Fibroblast of skin of left biceps (primary cell): ENCODE data around the gene ANKRD40.

Experiments
- DNase-seq, 2 experiments: peaks; one replicate each; pipeline ENCODE4 v3.0.0-alpha.2; 2013; ENCODE audit warnings: low read depth in 2 of 2

The ANKRD40 gene

GRCh38 chr17:50647187-50647586 is 60.5 kb downstream of the ANKRD40 start:
- DNase-seq: no peak

DNA sequence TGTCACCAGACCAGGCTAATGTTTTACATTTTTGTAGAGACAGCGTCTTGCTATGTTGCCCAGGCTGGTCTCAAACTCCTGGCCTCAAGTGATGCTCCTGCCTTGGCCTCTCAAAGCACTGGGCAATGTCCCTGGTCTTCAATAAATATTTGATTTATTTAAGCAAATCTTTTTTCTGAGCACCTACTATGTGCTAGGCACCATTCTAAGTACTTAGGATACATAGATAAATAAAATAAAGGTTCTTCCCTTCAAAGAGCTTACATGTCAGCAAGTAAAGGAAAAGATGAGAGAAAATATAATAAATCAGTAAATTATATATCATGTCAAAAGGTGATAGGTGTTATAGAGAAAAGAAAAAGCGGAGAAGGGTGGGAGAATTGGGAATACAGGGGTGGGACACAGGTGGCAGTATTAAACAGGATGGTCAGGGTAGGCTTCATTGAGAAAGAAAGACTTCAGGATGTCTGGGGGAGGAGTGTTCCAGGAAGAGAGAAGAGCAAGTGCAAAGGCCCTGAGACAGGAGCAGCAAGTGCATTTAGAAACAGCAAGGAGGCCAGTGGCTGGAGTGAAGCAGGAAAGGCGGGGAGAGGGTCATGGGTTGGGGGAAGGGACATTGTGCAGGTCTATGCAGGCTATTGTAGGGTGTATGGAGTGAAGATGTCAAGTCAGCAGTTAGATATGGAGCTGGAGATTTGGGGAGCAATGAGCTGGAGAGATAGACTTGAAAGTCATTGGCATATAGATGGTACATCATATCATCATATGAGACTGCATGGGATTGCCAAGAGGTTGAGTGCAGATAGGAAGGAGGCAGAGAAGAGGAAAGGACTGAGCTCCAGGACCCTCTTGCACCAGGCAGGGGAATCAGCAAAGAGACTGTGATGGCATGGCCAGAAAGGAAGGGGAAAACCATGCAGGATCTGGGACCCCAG is 61.7 kb downstream of the ANKRD40 start:
- no peak for DNase-seq
